H1 (cell line): Measurements from ENCODE around the gene ABCG1. TPM values are rescaled to one million over a fixed set of nuclear protein-coding genes. Genes with fewer than 3 reads are reported as not detected.

Source experiments
- FOSL1 ChIP-seq: IDR thresholded peaks from 2 replicates; pipeline ENCODE4 v1.6.1; 2011; ENCODE audit warnings: mild to moderate bottlenecking, low read depth, low read length, moderate library complexity; ENCODE audit not compliant: insufficient read depth
- polyA plus RNA-seq, 7 experiments: library from polyadenylated mRNA; depleted of rRNA in 3 of 7; stranded (reverse) in 5 of 7; unstranded in 2 of 7; fragments of >200 nt in 5 of 7; fragments of 200-250 nt in 2 of 7; gene quantifications; 1 replicate in 5 of 7; 2 replicates in 1 of 7; 4 replicates in 1 of 7; pipeline versions ENCODE4 v1.2.1 to v1.2.3, GENCODE V29; 2011 to 2013; ENCODE audit warnings: missing spikeins in 2 of 7, mixed read lengths in 2 of 7
- total RNA-seq: library from RNA; stranded (reverse); fragmentation: NEBNext Ultra II Directional; extraction: Animal tissue kit (Norgen Biotek cat#: 25700); gene quantifications from 2 replicates; pipeline ENCODE4 v1.2.1, GENCODE V29; 2021

Gene ABCG1
- total and polyA plus RNA-seq, 2 of the 8 experiments (the other 6 are each of a cell fraction or from before 2014, with no cell fraction given) = 2.1 to 4.0 TPM

DNA sequence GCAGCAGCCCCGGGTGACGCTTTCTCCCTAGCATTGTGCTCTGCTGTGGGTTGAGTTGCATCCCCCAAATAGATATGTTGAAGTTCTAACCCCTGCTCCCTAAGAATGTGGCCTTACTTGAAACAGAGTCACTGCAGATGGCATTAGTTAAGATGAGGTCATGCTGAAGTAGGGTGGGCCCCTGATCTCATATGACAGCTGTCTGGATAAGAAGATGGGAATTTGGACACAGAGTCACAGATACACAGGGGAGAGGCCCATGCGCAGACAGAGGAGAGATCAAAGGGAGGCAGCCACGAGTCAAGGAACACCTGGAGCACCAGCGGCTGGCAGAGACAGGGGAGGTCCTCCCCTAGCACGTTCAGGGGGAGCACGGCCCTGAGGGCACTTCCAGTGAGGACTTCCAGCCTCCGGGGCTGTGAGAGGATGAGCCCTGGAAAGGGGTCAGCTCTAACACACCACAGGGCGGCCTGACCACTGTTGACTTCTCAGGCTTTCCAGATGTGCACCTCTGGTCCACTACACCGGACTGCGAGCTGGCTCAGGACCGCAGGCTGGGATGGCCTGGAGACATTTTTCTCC is 46.4 kb downstream of the ABCG1 start (continued):
- no peak for TF ChIP-seq FOSL1
- TF ChIP-seq, all 59 proteins: peak for 0
